GM12873 (cell line): ENCODE data around the gene DHRS7B.

ENCODE experiments used
- TF ChIP-seq, protein P1 (sequence below): IDR thresholded peaks from 2 replicates; pipeline ENCODE4 v1.5.1; 2012; ENCODE audit warnings: low read depth, mild to moderate bottlenecking, moderate library complexity, low read length, control low read depth; ENCODE audit not compliant: insufficient read depth; ENCODE audit errors: missing control alignments

Gene DHRS7B

GRCh38 chr17:21240369-21241055 is 113.7 kb downstream of the DHRS7B start:
- TF ChIP-seq, protein P1, sequence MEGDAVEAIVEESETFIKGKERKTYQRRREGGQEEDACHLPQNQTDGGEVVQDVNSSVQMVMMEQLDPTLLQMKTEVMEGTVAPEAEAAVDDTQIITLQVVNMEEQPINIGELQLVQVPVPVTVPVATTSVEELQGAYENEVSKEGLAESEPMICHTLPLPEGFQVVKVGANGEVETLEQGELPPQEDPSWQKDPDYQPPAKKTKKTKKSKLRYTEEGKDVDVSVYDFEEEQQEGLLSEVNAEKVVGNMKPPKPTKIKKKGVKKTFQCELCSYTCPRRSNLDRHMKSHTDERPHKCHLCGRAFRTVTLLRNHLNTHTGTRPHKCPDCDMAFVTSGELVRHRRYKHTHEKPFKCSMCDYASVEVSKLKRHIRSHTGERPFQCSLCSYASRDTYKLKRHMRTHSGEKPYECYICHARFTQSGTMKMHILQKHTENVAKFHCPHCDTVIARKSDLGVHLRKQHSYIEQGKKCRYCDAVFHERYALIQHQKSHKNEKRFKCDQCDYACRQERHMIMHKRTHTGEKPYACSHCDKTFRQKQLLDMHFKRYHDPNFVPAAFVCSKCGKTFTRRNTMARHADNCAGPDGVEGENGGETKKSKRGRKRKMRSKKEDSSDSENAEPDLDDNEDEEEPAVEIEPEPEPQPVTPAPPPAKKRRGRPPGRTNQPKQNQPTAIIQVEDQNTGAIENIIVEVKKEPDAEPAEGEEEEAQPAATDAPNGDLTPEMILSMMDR: no peak
